GM12864 (cell line): ENCODE data around the gene OR1D5.
"Not testable (repeated sequence)": the region's sequence is repeated elsewhere in the genome, so short reads cannot be mapped to it uniquely, and the experiment has no call there.

Source experiments
- DNase-seq: peaks from one replicate; pipeline ENCODE4 v3.0.0-alpha.2; 2011; ENCODE audit warnings: low read depth
- H3K4me3 ChIP-seq: 2 replicates; pipeline ENCODE4 v1.5.1; 2011; ENCODE audit warnings: mild to moderate bottlenecking, low read depth, low read length, control low read depth
- TF ChIP-seq, protein P1 (sequence below): IDR thresholded peaks from 2 replicates; pipeline ENCODE4 v1.5.1; 2011; ENCODE audit warnings: low read depth, mild to moderate bottlenecking, moderate library complexity, low read length, control low read depth, inconsistent platforms; ENCODE audit errors: missing control alignments

Gene OR1D5

GRCh38 chr17:3035256-3035967 is 28.0 kb downstream of the OR1D5 start:
- no peak for DNase-seq
- TF ChIP-seq, protein P1, sequence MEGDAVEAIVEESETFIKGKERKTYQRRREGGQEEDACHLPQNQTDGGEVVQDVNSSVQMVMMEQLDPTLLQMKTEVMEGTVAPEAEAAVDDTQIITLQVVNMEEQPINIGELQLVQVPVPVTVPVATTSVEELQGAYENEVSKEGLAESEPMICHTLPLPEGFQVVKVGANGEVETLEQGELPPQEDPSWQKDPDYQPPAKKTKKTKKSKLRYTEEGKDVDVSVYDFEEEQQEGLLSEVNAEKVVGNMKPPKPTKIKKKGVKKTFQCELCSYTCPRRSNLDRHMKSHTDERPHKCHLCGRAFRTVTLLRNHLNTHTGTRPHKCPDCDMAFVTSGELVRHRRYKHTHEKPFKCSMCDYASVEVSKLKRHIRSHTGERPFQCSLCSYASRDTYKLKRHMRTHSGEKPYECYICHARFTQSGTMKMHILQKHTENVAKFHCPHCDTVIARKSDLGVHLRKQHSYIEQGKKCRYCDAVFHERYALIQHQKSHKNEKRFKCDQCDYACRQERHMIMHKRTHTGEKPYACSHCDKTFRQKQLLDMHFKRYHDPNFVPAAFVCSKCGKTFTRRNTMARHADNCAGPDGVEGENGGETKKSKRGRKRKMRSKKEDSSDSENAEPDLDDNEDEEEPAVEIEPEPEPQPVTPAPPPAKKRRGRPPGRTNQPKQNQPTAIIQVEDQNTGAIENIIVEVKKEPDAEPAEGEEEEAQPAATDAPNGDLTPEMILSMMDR, result no peak
- H3K4me3 ChIP-seq, result no peak overlapping the region

DNA sequence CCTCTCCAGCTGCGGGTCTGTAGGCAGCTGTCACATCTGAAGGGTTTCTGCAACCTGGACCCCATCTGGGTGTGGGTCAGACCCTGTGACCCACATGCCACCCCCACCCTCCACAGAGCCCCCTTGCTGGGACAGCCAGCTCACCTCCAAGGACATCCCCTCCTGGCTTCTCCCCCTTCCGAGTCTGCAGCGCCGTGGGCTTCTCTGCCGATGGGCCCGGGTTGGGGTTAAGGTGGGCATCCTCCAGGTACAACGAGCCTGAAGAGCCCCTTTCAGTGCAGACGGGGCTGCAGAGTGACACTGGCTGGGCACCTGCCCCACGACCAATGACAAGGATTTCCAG is 28.9 kb downstream of the OR1D5 start:
- TF ChIP-seq, protein P1, result no peak
- H3K4me3 ChIP-seq, result no peak overlapping the region
- no peak for DNase-seq

DNA sequence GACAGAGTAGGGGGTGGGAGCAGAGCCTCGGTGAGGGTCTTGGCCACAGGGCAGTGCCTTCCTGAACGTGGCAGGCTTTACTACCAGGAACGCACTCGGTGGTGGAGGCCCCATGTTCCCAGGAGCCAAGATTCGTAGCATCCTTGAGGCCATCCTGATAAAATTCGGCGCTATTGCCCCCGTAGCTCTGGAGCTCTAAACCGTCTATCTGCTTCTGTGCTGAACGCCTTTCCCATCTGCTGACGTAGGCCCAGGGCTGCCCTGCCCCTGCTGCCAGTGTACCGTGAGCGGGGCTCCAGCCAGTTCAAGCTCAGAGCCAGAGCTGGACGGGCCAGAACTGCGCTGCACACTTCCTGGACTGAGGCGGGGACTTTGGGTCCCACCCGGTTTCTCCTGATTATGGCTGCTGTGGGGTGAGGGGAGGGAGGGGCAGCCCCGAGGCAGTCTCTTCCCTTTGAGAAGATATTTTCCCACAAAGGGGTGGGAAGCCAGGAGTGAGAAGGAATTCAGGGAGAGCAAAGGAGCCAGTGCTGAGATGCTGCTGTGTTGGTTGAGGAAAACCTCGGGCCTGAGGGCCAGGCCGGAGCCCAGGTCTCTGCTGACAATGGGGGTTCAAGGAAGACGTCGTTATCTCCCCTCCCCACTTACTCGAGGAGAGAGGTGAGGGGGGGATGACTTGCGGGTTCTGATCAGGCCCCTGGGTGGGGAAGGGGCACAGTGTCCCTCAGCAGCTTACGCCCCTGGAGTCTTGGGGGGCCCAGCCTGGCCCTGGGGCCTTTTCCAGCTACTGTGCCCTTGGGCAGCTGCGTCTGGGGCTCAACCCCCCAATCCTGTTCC is 29.4 kb downstream of the OR1D5 start:
- TF ChIP-seq, protein P1, result no peak
- no peak overlapping the region for H3K4me3 ChIP-seq
- no peak for DNase-seq

- TF ChIP-seq, protein P1, result no peak
- no peak for DNase-seq
- no peak overlapping the region for H3K4me3 ChIP-seq
Measured at GRCh38 chr17:3033248-3033640, 30.2 kb downstream of the OR1D5 start.

DNA sequence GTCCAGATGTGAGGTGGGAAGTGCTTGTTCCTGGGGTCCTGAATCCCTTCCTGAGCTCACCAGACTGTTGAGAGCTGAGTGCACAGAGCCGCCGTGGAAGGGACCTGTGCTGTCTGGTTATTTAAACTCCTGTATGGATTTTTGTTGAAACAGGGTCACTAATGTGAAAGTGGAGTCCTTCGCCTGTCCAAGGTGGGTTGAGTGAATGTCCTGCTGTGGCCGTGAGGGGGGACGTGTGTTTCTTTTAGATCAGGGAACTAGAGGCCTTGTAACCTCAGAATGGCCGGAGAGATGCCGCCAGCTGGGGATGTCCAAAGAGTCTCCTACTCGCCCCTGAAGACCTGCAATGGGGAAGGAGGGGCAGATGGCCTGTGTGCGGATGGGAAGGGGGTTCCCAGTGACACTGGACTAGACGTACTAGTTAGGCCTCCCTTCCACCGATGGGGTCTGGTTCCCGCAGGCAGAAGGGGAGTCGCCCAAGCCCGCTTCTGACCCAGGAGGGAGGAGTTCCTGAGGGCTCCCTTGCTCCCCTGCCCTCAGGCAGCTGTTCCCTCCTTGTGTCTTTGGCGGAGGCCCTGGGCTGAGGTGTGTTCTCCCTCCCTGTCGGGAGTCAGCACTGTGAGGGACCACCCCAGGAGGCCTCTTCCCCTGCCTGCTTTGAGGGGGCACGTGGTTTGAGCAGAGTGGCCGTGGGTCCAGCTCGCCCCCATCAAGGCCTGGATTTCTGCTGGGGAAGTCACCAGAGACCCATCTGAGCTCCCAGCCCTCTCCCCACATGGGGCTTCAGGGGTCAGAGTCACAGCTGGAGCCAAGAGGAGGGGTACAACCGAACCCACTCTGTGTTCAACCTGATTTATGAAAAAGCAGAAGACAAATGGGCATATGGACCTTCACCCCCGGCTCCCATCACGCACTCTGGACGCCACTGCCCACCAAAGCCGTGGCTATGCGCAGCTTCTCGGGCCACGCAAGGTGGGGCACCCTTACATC is 30.9 kb downstream of the OR1D5 start:
- TF ChIP-seq, protein P1, result no peak
- no peak overlapping the region for H3K4me3 ChIP-seq
- DNase-seq, result no peak

- DNase-seq, result not testable (repeated sequence)
Measured at GRCh38 chr17:3030852-3031470, 32.4 kb downstream of the OR1D5 start.

More at GRCh38 chr17:3030852-3031470, 32.4 kb downstream of the OR1D5 start:
- not testable (repeated sequence) for H3K4me3 ChIP-seq
